ENCODE measurements around the gene RNF126.

DNA sequence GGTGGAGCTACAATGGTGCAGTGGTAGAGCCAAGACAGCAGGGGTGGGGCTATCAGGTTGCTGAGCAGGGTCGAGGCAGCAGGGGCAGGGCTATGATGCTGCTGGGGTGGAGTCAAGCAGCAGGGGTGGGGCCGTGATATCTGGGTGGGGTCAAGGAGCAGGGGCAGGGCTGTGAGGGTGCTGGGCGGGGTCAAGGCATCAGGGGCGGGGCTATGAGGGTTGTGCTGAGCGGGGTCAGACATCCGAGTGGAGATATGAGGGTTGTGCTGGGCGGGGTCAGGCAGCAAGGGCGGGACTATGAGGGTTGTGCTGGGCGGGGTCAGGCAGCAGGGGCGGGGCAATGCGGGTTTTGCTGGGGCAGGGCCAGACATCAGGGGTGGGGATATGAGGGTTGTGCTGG is 58.7 kb downstream of the RNF126 start:
- TF ChIP-seq, protein P1, sequence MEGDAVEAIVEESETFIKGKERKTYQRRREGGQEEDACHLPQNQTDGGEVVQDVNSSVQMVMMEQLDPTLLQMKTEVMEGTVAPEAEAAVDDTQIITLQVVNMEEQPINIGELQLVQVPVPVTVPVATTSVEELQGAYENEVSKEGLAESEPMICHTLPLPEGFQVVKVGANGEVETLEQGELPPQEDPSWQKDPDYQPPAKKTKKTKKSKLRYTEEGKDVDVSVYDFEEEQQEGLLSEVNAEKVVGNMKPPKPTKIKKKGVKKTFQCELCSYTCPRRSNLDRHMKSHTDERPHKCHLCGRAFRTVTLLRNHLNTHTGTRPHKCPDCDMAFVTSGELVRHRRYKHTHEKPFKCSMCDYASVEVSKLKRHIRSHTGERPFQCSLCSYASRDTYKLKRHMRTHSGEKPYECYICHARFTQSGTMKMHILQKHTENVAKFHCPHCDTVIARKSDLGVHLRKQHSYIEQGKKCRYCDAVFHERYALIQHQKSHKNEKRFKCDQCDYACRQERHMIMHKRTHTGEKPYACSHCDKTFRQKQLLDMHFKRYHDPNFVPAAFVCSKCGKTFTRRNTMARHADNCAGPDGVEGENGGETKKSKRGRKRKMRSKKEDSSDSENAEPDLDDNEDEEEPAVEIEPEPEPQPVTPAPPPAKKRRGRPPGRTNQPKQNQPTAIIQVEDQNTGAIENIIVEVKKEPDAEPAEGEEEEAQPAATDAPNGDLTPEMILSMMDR (conservative IDR thresholded peaks at IDR 0.05; ENCODE audit: low read depth, low read length) = no peak
- TF ChIP-seq EZH2 (IDR thresholded peaks at IDR 0.05; ENCODE audit: borderline replicate concordance, low read depth, low read length, poor library complexity, severe bottlenecking) = no peak

Measured in A673 (cell line).